Stimulated activated CD4-positive, alpha-beta T cell treated with anti-CD3 and anti-CD28 coated beads, Interleukin-15, amount 100 ng/mL, for 1 hour (primary cell): ENCODE data around the gene NCL.
"Not testable (repeated sequence)": the region's sequence is repeated elsewhere in the genome, so short reads cannot be mapped to it uniquely, and the experiment has no call there.

ENCODE experiments used
- DNase-seq, 2 donors: peaks; one replicate each; pipeline ENCODE4 v3.0.0-alpha.2; 2020; ENCODE audit warnings: low read depth in 1 of 2, low spot score in 1 of 2

The NCL gene

DNA sequence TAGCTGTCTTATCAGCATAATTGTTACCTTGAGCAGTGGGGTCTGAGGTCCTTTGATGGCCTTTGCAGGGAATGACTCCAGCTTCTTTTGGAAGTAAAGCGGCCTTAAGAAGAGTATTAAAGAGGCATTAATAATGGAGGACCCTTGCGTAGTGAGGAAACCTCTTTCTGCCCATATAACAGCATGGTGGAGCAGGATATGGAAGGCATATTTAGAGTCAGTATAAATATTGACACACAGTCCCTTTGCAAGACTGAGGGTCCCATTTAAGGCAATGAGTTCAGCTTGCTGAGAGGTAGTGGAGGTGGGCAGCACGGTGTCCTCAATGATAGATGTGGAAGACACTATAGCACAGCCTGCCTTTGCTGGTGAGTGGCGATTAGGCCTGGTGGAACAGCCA, 32.7 kb downstream of the NCL start:
- no peak for DNase-seq

DNA sequence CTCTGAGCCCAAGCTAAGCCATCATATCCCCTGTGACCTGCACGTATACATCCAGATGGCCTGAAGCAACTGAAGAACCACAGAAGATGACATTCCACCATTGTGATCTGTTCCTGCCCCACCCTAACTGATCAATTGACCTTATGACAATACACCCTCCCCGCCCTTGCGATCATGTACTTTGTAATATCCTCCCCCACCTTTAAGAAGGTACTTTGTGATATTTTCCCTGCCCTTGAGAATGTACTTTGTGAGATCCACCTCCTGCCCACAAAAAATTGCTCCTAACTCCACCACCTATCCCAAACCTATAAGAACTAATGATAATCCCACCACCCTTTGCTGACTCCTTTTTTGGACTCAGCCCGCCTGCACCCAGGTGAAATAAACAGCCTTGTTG, 33.8 kb downstream of the NCL start:
- not testable (repeated sequence) for DNase-seq

GRCh38 chr2:231429901-231430300, 34.4 kb downstream of the NCL start:
- no peak for DNase-seq

DNA sequence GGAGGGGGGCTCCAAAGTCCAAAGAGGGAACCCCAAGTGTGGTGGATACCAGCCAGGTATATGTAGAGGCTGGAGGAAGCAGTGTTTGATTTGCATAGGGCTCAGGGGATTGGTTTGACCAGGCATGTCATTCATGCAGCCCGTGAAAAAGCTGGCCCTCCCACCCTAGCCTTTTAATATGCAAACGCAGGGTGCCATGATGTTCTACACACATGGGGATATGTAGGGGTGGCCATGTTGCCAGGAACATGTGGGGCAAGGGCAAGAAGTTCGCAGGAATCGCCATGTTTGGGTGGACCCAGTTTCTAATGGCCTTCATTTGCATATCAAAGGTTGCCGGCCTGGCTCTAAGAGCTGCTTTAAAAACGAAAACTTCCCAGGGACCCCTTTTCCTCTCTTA, 35.1 kb downstream of the NCL start:
- no peak for DNase-seq

DNA sequence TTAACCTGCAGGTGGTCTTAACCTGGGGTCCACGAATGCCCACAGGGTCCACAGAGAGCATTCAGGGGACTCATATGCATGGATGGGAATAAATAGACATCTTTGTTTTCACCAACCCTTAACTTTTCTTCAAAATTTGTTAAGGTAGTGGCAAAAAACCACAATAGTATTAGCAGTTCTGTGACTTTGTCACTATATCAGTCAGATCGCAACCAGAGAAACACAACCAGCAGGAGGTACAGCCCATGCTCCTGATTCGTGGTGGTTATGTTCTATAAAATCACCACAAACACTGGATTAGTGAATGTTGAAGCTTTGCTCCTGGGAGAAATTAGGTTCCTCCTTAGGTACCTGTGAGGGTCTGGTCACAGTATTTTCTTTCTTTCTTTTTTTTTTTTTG, 37.2 kb downstream of the NCL start:
- no peak for DNase-seq

GRCh38 chr2:231425811-231426703, 38.2 kb downstream of the NCL start:
- no peak for DNase-seq

DNA sequence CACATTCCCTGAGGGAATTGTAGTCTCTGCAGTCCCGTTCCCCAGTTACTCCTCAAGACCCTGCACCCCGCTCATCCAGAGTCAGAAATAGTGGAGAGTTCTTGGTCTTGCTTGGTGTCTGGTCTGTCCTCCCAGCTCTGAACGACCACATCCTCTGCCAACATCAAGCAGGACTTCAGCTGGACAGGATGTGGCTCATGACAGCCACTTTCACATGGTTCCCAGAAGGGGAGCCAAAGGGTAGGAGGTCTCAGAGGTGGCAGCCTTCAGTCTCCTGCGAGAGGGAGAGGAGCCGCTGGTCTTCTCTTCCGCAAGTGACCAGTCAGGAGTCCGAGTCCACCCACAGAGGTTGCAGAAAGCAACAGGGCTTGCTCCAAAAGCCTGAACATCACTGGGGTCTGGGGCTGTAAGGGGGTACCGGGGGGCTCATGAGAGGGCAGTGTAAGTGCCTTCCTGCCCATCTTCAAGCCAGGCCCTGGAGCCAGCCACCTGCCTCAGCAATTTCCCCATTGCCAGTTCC, 38.9 kb downstream of the NCL start:
- DNase-seq, result no peak

GRCh38 chr2:231423176-231423575, 41.1 kb downstream of the NCL start:
- DNase-seq, result no peak

DNA sequence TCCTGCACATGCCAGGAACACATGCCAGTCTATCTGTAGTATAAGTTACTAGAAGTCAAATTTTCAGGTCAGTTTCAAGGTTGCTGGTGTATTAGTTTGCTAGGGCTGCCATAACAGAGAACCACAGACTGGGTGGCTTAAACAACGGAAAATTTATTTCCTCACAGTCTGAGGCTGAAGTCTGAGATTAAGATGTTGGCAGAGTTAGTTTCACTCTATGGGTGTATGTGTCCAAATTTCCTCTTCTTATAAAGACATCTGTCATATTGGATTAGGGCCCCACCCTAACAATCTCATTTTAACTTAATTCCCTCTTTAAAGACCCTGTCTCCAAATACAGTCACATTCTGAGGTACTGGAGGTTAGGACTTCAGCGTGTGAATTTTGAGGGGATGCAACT, 42.2 kb downstream of the NCL start:
- DNase-seq, result no peak

- DNase-seq, result no peak
These were observed 43.2 kb downstream of the NCL start for GRCh38 chr2:231421051-231421580.

DNA sequence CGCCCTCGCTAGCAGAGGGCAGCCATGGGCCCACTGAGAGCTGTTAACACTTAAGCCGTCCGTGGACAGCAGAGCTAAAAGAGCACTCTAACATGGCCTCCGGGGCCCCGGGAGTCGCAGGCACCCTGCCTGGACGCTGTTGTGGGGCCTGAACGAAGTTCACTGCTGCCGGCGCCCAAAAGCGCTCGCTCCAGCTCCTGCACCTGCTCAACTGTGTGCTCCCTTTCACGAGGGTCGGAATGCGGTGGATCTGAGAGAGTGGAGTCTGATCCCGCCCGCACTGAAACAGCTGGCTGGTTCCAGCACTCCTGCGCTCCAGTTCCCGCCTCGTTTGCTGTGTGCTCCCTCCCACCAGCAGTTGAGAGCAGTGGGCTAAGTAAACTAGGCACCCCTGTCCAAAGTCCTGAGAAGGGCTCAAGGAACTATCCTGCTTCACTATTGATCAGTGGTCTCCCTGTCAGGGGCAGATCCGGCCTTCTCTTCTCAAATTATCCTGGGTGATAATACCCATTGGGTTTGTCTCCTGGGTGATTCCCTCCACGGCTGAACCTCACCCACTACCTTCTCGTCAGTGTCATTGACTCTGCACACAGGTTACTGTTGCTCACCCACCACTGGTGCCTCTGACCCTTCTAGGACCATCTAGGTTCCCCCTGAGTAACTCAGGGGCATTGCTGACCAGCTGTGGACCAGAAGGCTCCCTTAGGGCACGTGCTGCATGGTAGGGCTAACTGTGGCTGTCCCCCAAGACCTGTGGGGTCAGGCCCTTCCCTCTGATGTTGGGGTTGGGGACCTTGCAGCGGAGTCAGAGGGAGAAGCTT, 45.3 kb downstream of the NCL start:
- no peak for DNase-seq

DNA sequence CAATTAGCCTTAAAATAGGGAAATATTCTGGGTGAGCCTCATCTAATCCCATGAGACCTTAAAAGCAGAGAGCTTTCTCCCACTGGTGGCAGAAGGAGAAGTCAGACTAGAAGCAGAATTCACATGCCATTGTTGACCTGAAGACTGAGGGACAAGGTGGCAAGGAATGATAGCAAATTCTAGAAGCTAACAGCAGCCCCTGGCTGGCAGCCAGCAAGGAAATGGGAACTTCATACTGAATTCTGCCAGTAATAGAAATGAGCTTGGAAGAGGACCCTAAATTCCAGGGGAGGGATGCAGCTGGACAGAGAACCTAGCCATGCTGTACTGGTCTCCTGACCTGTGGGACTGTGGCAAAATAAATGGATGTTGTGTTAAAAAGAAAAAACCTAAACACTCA, 49.3 kb downstream of the NCL start:
- DNase-seq, result no peak

DNA sequence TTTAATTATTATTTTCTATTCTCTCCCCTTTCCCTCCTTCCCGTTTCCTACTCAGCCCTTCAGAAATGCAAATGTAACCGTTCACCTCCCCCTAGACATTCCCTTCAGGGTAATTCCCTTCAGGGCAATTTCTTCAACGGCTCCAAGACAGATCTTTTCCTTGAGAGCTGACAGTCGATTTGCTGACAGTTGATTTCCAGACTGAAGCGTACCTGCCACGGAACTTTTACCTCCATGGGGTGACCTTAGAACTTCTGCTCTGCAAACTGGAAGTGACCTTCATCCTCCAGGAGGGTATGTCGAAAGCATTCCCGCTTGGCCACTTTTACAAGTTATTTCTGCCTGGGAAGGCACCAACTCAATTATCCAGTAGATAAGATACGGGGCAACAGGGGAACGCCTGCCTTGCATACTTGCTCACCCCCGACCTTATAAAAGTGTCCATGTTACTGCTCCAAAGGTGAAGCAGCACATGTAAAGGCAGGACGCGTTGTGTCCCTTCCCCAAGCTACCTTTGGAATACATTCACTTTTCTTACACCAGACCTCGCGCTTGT, 50.3 kb downstream of the NCL start:
- DNase-seq, result no peak

- no peak for DNase-seq
These were observed 50.8 kb downstream of the NCL start for GRCh38 chr2:231413456-231413855.

DNA sequence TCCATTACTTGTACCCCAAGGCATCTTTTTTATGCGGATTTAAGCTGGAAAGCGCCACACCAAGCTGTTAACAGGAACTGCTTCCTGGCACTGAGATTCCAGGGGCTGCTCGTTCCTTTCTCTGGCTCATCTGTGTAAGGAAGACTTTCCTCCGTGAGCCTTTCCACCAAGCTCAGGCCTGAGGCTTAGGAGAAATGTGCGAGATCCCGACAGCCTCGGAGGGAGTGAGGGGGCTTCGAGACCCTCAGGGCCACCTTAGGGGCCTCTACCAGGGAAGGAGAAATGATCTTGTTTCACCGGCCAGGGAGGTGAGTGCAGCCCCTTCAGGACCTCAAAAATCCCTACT, 51.7 kb downstream of the NCL start:
- no peak for DNase-seq

- DNase-seq, result peak in 1 of 2 donors; percentile 62
These were observed 52.3 kb downstream of the NCL start for GRCh38 chr2:231411831-231412617.

DNA sequence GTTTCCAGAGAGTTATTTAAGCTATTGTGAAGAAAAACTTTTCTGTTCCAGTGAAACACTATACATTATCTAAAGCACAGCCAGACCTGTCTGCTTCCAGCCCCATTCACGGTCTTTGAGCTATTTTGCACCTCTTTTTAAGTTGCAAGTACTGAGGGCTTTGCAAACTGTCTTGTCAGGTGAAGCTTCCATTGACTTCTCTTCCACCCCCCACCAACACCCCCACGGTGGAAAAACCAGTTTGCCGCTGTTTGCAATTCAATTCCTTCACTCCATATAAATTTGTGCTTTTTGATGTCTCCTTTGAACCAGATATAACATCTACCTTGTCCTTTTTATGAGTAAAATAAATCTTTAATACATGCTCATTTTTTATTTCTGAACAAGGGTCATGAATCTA, 53.0 kb downstream of the NCL start:
- no peak for DNase-seq

GRCh38 chr2:231410293-231411004, 53.8 kb downstream of the NCL start:
- no peak for DNase-seq

- no peak for DNase-seq
These were observed 54.5 kb downstream of the NCL start for GRCh38 chr2:231409776-231410175.

DNA sequence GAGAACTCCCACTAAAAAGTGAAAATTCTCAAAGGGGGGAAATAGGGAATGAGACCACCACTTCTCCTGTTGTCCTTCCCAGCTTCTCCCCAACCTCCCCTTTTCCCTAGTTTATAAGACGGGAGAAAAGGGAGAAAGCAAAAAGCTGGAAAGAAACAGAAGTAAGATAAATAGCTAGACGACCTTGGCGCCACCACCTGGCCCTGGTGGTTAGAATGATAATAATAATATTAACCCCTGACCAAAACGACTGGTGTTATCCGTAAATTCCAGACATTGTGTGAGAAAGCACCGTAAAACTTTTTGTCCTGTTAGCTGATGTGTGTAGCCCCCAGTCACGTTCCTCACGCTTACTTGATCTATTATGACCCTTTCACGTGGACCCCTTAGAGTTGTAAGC, 56.0 kb downstream of the NCL start:
- not testable (repeated sequence) for DNase-seq
